ENCODE results near the gene MEIS2.

MEIS2 gene

DNA sequence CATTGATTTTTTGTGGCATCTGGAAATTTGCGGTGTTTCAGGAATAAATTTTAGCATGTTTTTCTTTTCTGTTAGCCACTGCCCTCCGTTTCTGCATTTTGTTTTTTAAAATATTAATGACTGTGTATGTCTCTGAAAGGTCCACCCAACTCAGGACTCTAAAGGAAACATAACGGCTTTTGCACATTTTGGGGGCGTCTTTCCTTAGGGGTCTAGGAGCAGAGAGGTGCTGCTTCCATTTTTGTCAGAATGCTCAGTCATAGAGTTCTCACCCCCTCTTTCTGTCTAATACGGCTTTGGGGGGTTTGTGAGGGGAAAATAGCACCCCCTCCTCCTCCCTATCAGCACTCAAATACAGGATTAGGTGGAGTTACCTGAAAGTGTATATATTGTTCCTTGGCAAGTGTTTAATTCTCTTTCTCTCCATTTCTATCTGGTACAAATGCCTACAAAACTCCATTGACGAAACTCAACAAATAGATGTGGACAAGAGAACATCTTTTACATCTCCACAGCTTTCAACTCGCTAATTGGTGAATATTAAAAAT lies 219.4 kb downstream of the MEIS2 start:
- H3K9me3 ChIP-seq (ENCODE audit: insufficient read depth, low read length, severe bottlenecking) = no peaks in the 10 kb centered on the region
- no peak overlapping the region for H3K27ac ChIP-seq (ENCODE audit: low read length)
- H3K79me2 ChIP-seq (ENCODE audit: insufficient read depth, low read length) = no peaks in the 10 kb centered on the region
- no peaks in the 10 kb centered on the region for H4K20me1 ChIP-seq (ENCODE audit: insufficient read depth, low read length)
- H3K36me3 ChIP-seq (ENCODE audit: insufficient read depth, low read length) = no peaks in the 10 kb centered on the region
- H3K4me3 ChIP-seq (ENCODE audit: low read depth in 1 of 2, low read length in 2 of 2) = no peak overlapping the region
- no peak overlapping the region for H2AFZ ChIP-seq (ENCODE audit: low read depth, low read length)
- H3K9ac ChIP-seq (ENCODE audit: low read depth, low read length) = no peak overlapping the region
- TF ChIP-seq EZH2 (IDR thresholded peaks at IDR 0.05; ENCODE audit: borderline replicate concordance, low read depth, low read length, severe bottlenecking) = no peak
- TF ChIP-seq, protein P1, sequence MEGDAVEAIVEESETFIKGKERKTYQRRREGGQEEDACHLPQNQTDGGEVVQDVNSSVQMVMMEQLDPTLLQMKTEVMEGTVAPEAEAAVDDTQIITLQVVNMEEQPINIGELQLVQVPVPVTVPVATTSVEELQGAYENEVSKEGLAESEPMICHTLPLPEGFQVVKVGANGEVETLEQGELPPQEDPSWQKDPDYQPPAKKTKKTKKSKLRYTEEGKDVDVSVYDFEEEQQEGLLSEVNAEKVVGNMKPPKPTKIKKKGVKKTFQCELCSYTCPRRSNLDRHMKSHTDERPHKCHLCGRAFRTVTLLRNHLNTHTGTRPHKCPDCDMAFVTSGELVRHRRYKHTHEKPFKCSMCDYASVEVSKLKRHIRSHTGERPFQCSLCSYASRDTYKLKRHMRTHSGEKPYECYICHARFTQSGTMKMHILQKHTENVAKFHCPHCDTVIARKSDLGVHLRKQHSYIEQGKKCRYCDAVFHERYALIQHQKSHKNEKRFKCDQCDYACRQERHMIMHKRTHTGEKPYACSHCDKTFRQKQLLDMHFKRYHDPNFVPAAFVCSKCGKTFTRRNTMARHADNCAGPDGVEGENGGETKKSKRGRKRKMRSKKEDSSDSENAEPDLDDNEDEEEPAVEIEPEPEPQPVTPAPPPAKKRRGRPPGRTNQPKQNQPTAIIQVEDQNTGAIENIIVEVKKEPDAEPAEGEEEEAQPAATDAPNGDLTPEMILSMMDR (IDR thresholded peaks at IDR 0.05; ENCODE audit: borderline replicate concordance, extremely low read depth, low read length, poor library complexity, severe bottlenecking) = no peak
- no peak for DNase-seq
- ATAC-seq (ENCODE audit: insufficient read depth, low read depth) = no peak
- H3K27me3 ChIP-seq (ENCODE audit: insufficient read depth, low read length, poor library complexity) = peaks cover 4% of the 10 kb centered on the region
- no peak overlapping the region for H3K4me2 ChIP-seq (ENCODE audit: insufficient read depth, low read length)
- no peaks in the 10 kb centered on the region for H3K4me1 ChIP-seq (ENCODE audit: insufficient read depth, low read length)

DNA sequence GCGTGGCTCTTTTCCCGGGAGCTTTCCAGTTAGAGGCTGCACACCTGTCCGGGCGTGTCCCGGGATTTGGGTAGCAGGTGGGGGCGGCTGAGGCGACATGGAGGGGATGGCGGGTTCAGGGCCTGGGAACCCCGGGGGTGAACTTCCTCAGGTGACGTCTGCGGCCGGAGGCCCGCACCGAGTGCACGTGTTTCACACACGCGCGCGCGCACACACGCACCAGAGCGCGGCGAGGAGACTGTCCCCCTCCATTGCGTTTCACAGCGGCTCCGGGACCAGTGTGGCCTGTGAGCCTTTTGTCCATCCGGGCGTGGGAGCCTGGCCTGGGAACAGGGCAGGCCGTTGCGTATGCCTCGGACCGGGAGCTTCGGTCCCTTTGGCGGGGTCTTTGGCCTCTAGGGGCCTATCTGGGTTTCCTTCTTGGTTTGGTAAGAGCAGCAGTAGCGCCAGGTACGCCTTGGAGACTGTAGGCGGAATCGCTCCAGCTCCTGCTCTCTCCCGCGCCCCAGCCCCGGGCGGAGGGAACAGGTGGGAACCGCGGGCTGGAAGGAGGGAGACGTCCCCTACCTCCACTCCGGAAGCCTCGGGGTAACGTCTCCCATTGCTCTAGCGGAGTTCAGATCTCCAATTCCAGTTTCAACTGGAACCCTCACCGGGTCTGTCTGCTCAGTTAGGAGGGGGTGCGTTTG lies 220.0 kb downstream of the MEIS2 start:
- Histone ChIP-seq H3K4me2 (ENCODE audit: insufficient read depth, low read length) (no peak overlapping the region), H3K4me1 (ENCODE audit: insufficient read depth, low read length) (no peaks in the 10 kb centered on the region)

DNA sequence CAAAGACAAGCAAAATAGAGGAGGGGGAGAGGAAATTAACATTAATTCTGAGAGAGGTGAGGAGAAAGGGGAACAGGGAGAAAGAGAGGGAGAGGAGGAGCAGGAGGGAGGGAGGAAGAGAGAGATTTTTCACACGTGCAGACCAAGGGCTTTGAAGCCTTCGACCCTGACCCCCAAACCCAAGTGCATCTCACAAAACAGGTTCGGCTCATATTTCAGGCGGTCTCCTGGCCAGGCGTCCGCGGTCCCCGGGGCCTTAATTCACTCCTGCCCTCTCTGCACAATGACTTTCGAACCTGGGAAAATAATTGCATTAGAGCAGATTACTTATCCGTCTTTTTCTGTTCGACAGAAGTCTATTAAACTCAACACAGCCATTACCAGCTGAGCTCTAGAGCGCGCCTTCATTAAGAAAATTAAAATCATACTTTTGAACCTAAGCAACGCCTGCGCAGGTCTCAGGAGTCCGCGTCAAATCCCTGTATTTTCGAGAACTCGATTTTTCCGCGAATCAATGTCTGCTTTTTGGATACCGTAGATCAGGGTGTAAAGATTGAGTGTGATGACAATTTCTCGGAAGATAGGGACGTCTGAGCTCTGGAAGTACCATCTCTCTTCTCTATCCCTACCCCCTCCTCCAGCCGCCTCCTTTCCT lies 220.7 kb downstream of the MEIS2 start:
- H3K9ac ChIP-seq (ENCODE audit: low read depth, low read length) = no peak overlapping the region
- H2AFZ ChIP-seq (ENCODE audit: low read depth, low read length) = no peak overlapping the region
- no peaks in the 10 kb centered on the region for H3K9me3 ChIP-seq (ENCODE audit: insufficient read depth, low read length, severe bottlenecking)
- peaks cover 4% of the 10 kb centered on the region for H3K27me3 ChIP-seq (ENCODE audit: insufficient read depth, low read length, poor library complexity)
- H3K79me2 ChIP-seq (ENCODE audit: insufficient read depth, low read length) = no peaks in the 10 kb centered on the region
- H3K4me1 ChIP-seq (ENCODE audit: insufficient read depth, low read length) = no peaks in the 10 kb centered on the region
- H3K4me2 ChIP-seq (ENCODE audit: insufficient read depth, low read length) = no peak overlapping the region
- H4K20me1 ChIP-seq (ENCODE audit: insufficient read depth, low read length) = no peaks in the 10 kb centered on the region
- ATAC-seq (ENCODE audit: insufficient read depth, low read depth) = no peak
- TF ChIP-seq EZH2 (IDR thresholded peaks at IDR 0.05; ENCODE audit: borderline replicate concordance, low read depth, low read length, severe bottlenecking) = no peak
- TF ChIP-seq, protein P1 (IDR thresholded peaks at IDR 0.05; ENCODE audit: borderline replicate concordance, extremely low read depth, low read length, poor library complexity, severe bottlenecking) = no peak
- H3K4me3 ChIP-seq (ENCODE audit: low read depth in 1 of 2, low read length in 2 of 2) = no peak overlapping the region
- no peak overlapping the region for H3K27ac ChIP-seq (ENCODE audit: low read length)
- no peaks in the 10 kb centered on the region for H3K36me3 ChIP-seq (ENCODE audit: insufficient read depth, low read length)
- no peak for DNase-seq

More for the DNA sequence above, 220.0 kb downstream of the MEIS2 start:
- Histone ChIP-seq H2AFZ (ENCODE audit: low read depth, low read length) (no peak overlapping the region), H3K27me3 (ENCODE audit: insufficient read depth, low read length, poor library complexity) (peaks cover 4% of the 10 kb centered on the region), H3K9me3 (ENCODE audit: insufficient read depth, low read length, severe bottlenecking) (no peaks in the 10 kb centered on the region), H3K4me3 (ENCODE audit: low read depth in 1 of 2, low read length in 2 of 2) (no peak overlapping the region), H3K27ac (ENCODE audit: low read length) (no peak overlapping the region), H3K79me2 (ENCODE audit: insufficient read depth, low read length) (no peaks in the 10 kb centered on the region), H3K36me3 (ENCODE audit: insufficient read depth, low read length) (no peaks in the 10 kb centered on the region), H4K20me1 (ENCODE audit: insufficient read depth, low read length) (no peaks in the 10 kb centered on the region), H3K9ac (ENCODE audit: low read depth, low read length) (no peak overlapping the region)
- DNase-seq (no peak), ATAC-seq (ENCODE audit: insufficient read depth, low read depth) (no peak)
- TF ChIP-seq, protein P1 (IDR thresholded peaks at IDR 0.05; ENCODE audit: borderline replicate concordance, extremely low read depth, low read length, poor library complexity, severe bottlenecking) = no peak
- TF ChIP-seq EZH2 (IDR thresholded peaks at IDR 0.05; ENCODE audit: borderline replicate concordance, low read depth, low read length, severe bottlenecking) = no peak

All from DND-41 (cell line).